ENCODE results near the gene CECR2. TPM values are rescaled to one million over a fixed set of nuclear protein-coding genes. Genes with fewer than 3 reads are reported as not detected.

Gene CECR2
- total and polyA plus RNA-seq, 10 of the 15 experiments (the other 5 are each of a cell fraction or from before 2014, with no cell fraction given): 0.01 to 0.08 (median 0.01) TPM; not detected in 7

DNA sequence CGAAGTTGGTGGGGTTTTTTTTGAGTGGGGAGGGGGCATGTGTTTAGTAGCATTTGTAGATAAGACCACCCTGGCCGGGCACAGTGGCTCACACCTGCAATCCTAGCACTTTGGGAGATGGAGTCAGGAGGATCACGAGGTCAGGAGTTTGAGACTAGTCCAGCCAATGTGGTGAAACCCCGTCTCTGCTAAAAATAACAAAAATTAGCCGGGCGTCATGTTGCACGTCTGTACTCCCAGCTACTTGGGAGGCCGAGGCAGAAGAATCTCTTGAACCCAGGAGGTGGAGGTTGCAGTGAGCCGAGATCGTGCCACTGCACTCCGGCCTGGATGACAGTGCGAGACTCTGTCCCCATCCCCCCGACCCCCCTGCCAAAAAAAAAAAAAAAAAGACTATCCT, 34.6 kb downstream of the CECR2 start (continued):
- TF ChIP-seq, protein P1, sequence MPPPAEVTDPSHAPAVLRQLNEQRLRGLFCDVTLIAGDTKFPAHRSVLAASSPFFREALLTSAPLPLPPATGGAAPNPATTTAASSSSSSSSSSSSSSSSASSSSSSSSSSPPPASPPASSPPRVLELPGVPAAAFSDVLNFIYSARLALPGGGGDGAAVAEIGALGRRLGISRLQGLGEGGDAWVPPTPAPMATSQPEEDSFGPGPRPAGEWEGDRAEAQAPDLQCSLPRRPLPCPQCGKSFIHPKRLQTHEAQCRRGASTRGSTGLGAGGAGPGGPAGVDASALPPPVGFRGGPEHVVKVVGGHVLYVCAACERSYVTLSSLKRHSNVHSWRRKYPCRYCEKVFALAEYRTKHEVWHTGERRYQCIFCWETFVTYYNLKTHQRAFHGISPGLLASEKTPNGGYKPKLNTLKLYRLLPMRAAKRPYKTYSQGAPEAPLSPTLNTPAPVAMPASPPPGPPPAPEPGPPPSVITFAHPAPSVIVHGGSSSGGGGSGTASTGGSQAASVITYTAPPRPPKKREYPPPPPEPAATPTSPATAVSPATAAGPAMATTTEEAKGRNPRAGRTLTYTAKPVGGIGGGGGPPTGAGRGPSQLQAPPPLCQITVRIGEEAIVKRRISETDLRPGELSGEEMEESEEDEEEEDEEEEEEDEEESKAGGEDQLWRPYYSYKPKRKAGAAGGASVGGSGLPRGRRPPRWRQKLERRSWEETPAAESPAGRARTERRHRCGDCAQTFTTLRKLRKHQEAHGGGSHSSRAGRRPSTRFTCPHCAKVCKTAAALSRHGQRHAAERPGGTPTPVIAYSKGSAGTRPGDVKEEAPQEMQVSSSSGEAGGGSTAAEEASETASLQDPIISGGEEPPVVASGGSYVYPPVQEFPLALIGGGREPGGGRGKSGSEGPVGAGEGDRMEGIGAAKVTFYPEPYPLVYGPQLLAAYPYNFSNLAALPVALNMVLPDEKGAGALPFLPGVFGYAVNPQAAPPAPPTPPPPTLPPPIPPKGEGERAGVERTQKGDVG (CRISPR knock-in tag; IDR thresholded peaks at IDR 0.05): no peak
- TF ChIP-seq, protein P2, sequence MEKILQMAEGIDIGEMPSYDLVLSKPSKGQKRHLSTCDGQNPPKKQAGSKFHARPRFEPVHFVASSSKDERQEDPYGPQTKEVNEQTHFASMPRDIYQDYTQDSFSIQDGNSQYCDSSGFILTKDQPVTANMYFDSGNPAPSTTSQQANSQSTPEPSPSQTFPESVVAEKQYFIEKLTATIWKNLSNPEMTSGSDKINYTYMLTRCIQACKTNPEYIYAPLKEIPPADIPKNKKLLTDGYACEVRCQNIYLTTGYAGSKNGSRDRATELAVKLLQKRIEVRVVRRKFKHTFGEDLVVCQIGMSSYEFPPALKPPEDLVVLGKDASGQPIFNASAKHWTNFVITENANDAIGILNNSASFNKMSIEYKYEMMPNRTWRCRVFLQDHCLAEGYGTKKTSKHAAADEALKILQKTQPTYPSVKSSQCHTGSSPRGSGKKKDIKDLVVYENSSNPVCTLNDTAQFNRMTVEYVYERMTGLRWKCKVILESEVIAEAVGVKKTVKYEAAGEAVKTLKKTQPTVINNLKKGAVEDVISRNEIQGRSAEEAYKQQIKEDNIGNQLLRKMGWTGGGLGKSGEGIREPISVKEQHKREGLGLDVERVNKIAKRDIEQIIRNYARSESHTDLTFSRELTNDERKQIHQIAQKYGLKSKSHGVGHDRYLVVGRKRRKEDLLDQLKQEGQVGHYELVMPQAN (conservative IDR thresholded peaks at IDR 0.05): no peak
- no peak for TF ChIP-seq STAT1 (conservative IDR thresholded peaks at IDR 0.05)
- TF ChIP-seq, protein P3, sequence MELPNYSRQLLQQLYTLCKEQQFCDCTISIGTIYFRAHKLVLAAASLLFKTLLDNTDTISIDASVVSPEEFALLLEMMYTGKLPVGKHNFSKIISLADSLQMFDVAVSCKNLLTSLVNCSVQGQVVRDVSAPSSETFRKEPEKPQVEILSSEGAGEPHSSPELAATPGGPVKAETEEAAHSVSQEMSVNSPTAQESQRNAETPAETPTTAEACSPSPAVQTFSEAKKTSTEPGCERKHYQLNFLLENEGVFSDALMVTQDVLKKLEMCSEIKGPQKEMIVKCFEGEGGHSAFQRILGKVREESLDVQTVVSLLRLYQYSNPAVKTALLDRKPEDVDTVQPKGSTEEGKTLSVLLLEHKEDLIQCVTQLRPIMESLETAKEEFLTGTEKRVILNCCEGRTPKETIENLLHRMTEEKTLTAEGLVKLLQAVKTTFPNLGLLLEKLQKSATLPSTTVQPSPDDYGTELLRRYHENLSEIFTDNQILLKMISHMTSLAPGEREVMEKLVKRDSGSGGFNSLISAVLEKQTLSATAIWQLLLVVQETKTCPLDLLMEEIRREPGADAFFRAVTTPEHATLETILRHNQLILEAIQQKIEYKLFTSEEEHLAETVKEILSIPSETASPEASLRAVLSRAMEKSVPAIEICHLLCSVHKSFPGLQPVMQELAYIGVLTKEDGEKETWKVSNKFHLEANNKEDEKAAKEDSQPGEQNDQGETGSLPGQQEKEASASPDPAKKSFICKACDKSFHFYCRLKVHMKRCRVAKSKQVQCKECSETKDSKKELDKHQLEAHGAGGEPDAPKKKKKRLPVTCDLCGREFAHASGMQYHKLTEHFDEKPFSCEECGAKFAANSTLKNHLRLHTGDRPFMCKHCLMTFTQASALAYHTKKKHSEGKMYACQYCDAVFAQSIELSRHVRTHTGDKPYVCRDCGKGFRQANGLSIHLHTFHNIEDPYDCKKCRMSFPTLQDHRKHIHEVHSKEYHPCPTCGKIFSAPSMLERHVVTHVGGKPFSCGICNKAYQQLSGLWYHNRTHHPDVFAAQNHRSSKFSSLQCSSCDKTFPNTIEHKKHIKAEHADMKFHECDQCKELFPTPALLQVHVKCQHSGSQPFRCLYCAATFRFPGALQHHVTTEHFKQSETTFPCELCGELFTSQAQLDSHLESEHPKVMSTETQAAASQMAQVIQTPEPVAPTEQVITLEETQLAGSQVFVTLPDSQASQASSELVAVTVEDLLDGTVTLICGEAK (IDR thresholded peaks at IDR 0.05; ENCODE audit: borderline replicate concordance): no peak
